GM12864 (cell line): ENCODE measurements around the gene CYTH4.
A peak's percentile ranks its signal among the peaks of the same experiment; 100 is the strongest.

Source experiments
- DNase-seq: peaks from one replicate; pipeline ENCODE4 v3.0.0-alpha.2; 2011; ENCODE audit warnings: low read depth
- H3K4me3 ChIP-seq: 2 replicates; pipeline ENCODE4 v1.5.1; 2011; ENCODE audit warnings: mild to moderate bottlenecking, low read depth, low read length, control low read depth
- CTCF ChIP-seq: IDR thresholded peaks from 2 replicates; pipeline ENCODE4 v1.5.1; 2011; ENCODE audit warnings: low read depth, mild to moderate bottlenecking, moderate library complexity, low read length, control low read depth, inconsistent platforms; ENCODE audit errors: missing control alignments

CYTH4 gene

DNA sequence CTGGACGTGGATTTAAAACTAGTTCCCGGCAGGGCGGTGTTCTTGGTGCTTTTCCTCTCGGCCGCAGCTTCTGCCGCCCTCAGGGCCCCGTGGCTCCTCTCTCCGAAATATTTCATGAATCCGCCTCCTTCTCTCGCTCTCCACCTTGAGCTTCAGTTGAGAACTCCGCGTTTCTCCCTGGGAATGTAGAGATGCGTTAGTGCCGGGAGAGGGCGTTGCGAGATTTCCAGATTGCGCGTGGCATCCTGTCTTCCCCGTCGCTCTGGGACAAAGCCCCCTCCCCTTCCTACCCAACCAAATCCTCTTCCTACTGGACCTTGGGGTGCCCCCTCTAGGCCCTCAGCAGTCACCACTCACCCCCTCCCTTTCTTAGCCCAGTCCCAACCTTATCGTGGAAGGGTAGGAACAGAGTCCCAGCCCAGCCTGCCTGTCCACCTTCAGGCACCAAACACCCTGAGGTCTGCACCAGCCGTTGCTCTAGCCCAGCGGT is 22.7 kb upstream of the CYTH4 start:
- H3K4me3 ChIP-seq = no peak overlapping the region
- TF ChIP-seq CTCF = peak; percentile 53
- no peak for DNase-seq

- TF ChIP-seq CTCF = no peak
- no peak overlapping the region for H3K4me3 ChIP-seq
- no peak for DNase-seq
Measured at GRCh38 chr22:37260155-37260795, 22.0 kb upstream of the CYTH4 start.

GRCh38 chr22:37260901-37261336 is 21.4 kb upstream of the CYTH4 start:
- peak; percentile 96 for TF ChIP-seq CTCF
- H3K4me3 ChIP-seq = no peak overlapping the region
- DNase-seq = no peak

DNA sequence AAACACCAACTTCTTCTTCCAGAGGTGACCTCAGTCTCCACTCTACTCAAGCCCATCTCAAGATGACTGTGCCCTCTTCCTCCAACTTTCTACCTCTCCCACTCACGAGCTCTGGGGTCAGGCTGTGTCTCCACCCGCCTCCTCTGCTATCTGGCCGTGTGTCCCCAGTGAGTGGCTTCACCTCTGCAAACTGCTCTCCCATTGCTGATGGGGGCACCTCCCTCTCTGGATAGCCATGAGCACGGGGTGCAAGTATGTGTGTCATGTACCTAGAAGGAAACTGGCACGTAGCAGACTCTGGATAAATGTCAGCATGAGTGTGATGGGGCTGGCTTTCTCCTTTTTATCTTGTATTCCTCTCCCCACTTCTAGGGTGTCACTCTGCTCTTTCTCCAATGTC is 20.0 kb upstream of the CYTH4 start:
- TF ChIP-seq CTCF = no peak
- DNase-seq = no peak
- H3K4me3 ChIP-seq = no peak overlapping the region

DNA sequence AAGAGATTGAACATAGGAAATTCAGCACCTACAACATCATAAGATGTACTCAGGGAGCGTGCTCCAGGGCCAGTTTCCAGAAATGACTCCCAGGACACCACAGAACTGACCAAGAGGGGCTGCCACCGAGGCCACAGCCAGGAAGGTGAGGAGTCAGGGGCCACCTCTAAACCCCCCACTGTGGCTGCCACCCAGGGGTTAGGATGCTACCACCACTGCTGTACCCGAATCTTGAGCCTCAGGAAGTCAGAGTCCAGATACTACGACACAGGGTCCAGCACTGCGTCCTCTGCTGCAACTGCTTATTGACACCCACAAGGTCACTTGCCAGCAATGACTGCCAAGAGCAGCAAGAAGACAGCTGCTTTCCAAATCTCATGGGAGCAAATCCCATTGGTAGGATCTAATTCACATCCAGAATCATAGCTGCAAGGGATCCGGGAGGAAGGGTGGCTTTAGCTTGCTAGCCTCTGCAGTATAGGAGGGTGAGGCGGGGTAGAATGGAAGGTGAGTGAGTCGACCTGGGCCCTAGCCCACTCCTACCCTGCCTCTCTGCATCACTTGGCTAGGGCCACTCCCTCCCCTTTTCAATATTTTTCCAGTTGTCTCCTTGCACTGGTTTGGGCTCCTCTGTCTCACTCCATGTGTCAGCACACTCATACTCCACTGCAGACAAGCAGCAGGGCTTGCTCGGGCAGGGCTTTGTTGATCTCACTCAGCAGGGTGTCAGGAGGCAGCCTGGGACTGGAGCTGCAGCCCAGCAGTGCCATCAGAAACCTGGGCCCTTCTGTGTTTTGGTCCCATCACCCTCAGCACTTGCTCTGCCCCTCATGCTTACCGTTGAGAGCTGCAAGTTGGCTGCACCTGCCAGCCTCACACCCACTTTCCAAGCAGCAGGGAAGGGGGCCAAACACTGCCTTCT is 18.1 kb upstream of the CYTH4 start:
- no peak overlapping the region for H3K4me3 ChIP-seq
- no peak for TF ChIP-seq CTCF
- DNase-seq = no peak

GRCh38 chr22:37266581-37267134 is 15.7 kb upstream of the CYTH4 start:
- no peak for TF ChIP-seq CTCF
- peak overlapping the region; percentile 59 for H3K4me3 ChIP-seq

More at GRCh38 chr22:37266581-37267134, 15.7 kb upstream of the CYTH4 start:
- no peak for DNase-seq
